Naive thymus-derived CD4-positive, alpha-beta T cell (primary cell): ENCODE measurements around the gene CIITA. TPM values are rescaled to one million over a fixed set of nuclear protein-coding genes. Genes with fewer than 3 reads are reported as not detected.
"Not testable (repeated sequence)": the region's sequence is repeated elsewhere in the genome, so short reads cannot be mapped to it uniquely, and the experiment has no call there.

Source experiments
- ATAC-seq: fragments of 150-1000 bp; cut with Tn5 transposase; 2 replicates; pipeline ENCODE4 v1.10.0; 2021; ENCODE audit warnings: mild to moderate bottlenecking, moderate library complexity
- CTCF ChIA-PET: fragments of 350-600 bp; sonication (Branson Sonifier 250); formaldehyde crosslinking; loops from one replicate; lab custom pipeline; 2021; ENCODE audit warnings: antibody characterized with exemption; lab: Charles Lee
- POLR2A ChIA-PET: fragments of 350-600 bp; sonication (Branson Sonifier 250); formaldehyde crosslinking; loops from one replicate; lab custom pipeline; 2021; ENCODE audit warnings: antibody characterized with exemption, inconsistent platforms; lab: Charles Lee
- DNase-seq, 9 donors: peaks; one replicate each; pipeline versions ENCODE4 v3.0.0 to v3.0.0-alpha.2; 2020 to 2022; ENCODE audit warnings: mixed read lengths in 1 of 9
- H3K27ac ChIP-seq: one replicate; pipeline ENCODE4 v1.7.0; 2013; ENCODE audit warnings: mild to moderate bottlenecking, low read depth, low read length, moderate library complexity
- H3K27me3 ChIP-seq, 2 donors: one replicate each; pipeline ENCODE4 v1.7.0; 2013; ENCODE audit warnings: low read length in 2 of 2, mild to moderate bottlenecking in 2 of 2, moderate library complexity in 2 of 2; ENCODE audit not compliant: control insufficient read depth in 2 of 2, insufficient read depth in 2 of 2
- H3K36me3 ChIP-seq, 3 experiments: 1 replicate in 2 of 3; 2 replicates in 1 of 3; pipeline ENCODE4 v1.7.0; 2013; ENCODE audit warnings: low read length in 3 of 3, mild to moderate bottlenecking in 3 of 3, moderate library complexity in 1 of 3; ENCODE audit not compliant: insufficient read depth in 3 of 3, control insufficient read depth in 2 of 3
- H3K4me1 ChIP-seq, 2 donors: one replicate each; pipeline ENCODE4 v1.7.0; 2013; ENCODE audit warnings: low read length in 2 of 2, mild to moderate bottlenecking in 2 of 2, moderate library complexity in 1 of 2; ENCODE audit not compliant: control insufficient read depth in 2 of 2, insufficient read depth in 2 of 2
- H3K4me3 ChIP-seq: 2 replicates; pipeline ENCODE4 v1.7.0; 2013; ENCODE audit warnings: mild to moderate bottlenecking, low read length
- H3K9me3 ChIP-seq, 3 experiments: 1 replicate in 2 of 3; 2 replicates in 1 of 3; pipeline ENCODE4 v1.7.0; 2013; ENCODE audit warnings: low read length in 3 of 3; ENCODE audit not compliant: control insufficient read depth in 2 of 3
- H3K27ac Mint-ChIP-seq, 9 donors: one replicate each; pipeline ENCODE4 v1.8.0; 2020 to 2022; ENCODE audit warnings: mixed read lengths in 9 of 9, mild to moderate bottlenecking in 8 of 9, moderate library complexity in 5 of 9, inconsistent platforms in 2 of 9
- H3K27me3 Mint-ChIP-seq, 5 donors: one replicate each; pipeline ENCODE4 v1.8.0; 2021 to 2022; ENCODE audit warnings: mixed read lengths in 5 of 5, mild to moderate bottlenecking in 1 of 5
- H3K36me3 Mint-ChIP-seq, 5 donors: one replicate each; pipeline ENCODE4 v1.8.0; 2020 to 2022; ENCODE audit warnings: mixed read lengths in 5 of 5, mild to moderate bottlenecking in 3 of 5, inconsistent platforms in 1 of 5
- H3K4me1 Mint-ChIP-seq, 7 donors: one replicate each; pipeline ENCODE4 v1.8.0; 2020 to 2022; ENCODE audit warnings: mixed read lengths in 7 of 7, mild to moderate bottlenecking in 3 of 7, inconsistent platforms in 1 of 7
- H3K4me3 Mint-ChIP-seq, 10 donors: one replicate each; pipeline ENCODE4 v1.8.0; 2020 to 2022; ENCODE audit warnings: mild to moderate bottlenecking in 10 of 10, mixed read lengths in 10 of 10, moderate library complexity in 6 of 10, inconsistent platforms in 2 of 10
- H3K9me3 Mint-ChIP-seq, 11 donors: one replicate each; pipeline ENCODE4 v1.8.0; 2020 to 2022; ENCODE audit warnings: mixed read lengths in 11 of 11, mild to moderate bottlenecking in 4 of 11, inconsistent platforms in 1 of 11, moderate library complexity in 1 of 11
- intact Hi-C, 2 donors: fragments of 100-400 bp; cut with micrococcal nuclease; formaldehyde crosslinking; loops; one replicate each; pipeline ENCODE4 v1.15.1; 2023
- polyA plus RNA-seq, 2 donors: library from polyadenylated mRNA; unstranded; fragments of 300-500 nt; fragmentation: Illumina TruSeq; gene quantifications; one replicate each; pipeline ENCODE4 v1.2.3, GENCODE V29; 2021
- total RNA-seq, 6 experiments: library from RNA in 5 of 6; stranded (reverse) in 5 of 6; gene quantifications; 1 replicate in 5 of 6; 2 replicates in 1 of 6; pipeline ENCODE4 v1.2.3 and lab custom pipeline; 2021 to 2026

Gene CIITA
- total and polyA plus RNA-seq, 7 experiments from 2014 or later: 0.12 to 72.1 (median 1.7) TPM

GRCh38 chr16:10923146-10923649 is 46.2 kb downstream of the CIITA start:
- H3K4me1 Mint-ChIP-seq: peaks cover 0 to 10% (median 4%) of the 10 kb centered on the region in 7 donors
- Histone ChIP-seq H3K27me3 (no peaks in the 10 kb centered on the region), H3K9me3 (no peaks in the 10 kb centered on the region), H3K27ac (no peak overlapping the region), H3K36me3 (peaks cover 0 to 46% (median 0%) of the 10 kb centered on the region in 3 experiments), H3K4me3 (no peak overlapping the region), H3K4me1 (no peaks in the 10 kb centered on the region)
- H3K27me3 Mint-ChIP-seq: no peaks in the 10 kb centered on the region
- ATAC-seq (no peak), DNase-seq (no peak)
- intact Hi-C loops: no loop called here
- peaks cover 8 to 32% (median 22%) of the 10 kb centered on the region in 5 donors for H3K36me3 Mint-ChIP-seq
- ChIA-PET POLR2A (no interaction called here), CTCF (no interaction called here)
- peaks cover 0 to 2% (median 0%) of the 10 kb centered on the region in 11 donors for H3K9me3 Mint-ChIP-seq
- no peak overlapping the region for H3K27ac Mint-ChIP-seq
- no peak overlapping the region for H3K4me3 Mint-ChIP-seq

GRCh38 chr16:10923650-10924214 is 46.7 kb downstream of the CIITA start:
- POLR2A ChIA-PET: no interaction called here
- intact Hi-C loops: no loop called here
- Histone ChIP-seq H3K9me3 (no peaks in the 10 kb centered on the region), H3K27me3 (no peaks in the 10 kb centered on the region), H3K36me3 (peaks cover 0 to 52% (median 0%) of the 10 kb centered on the region in 3 experiments), H3K4me1 (no peaks in the 10 kb centered on the region), H3K27ac (no peak overlapping the region), H3K4me3 (no peak overlapping the region)
- Mint-ChIP-seq H3K4me3 (no peak overlapping the region), H3K27ac (no peak overlapping the region), H3K36me3 (peaks cover 8 to 36% (median 23%) of the 10 kb centered on the region in 5 donors), H3K4me1 (peaks cover 0 to 7% (median 2%) of the 10 kb centered on the region in 7 donors), H3K27me3 (no peaks in the 10 kb centered on the region), H3K9me3 (peaks cover 0 to 2% (median 0%) of the 10 kb centered on the region in 11 donors)
- CTCF ChIA-PET: no interaction called here
- ATAC-seq (no peak), DNase-seq (no peak)

- ATAC-seq, H3K4me3 Mint-ChIP-seq, H3K4me1 Mint-ChIP-seq, H3K4me3 ChIP-seq, H3K27ac ChIP-seq, H3K9me3 ChIP-seq, H3K9me3 Mint-ChIP-seq, H3K27me3 Mint-ChIP-seq, DNase-seq, H3K27me3 ChIP-seq, POLR2A ChIA-PET, H3K4me1 ChIP-seq, intact Hi-C loops, CTCF ChIA-PET: not testable (repeated sequence)
- H3K36me3 ChIP-seq: peaks cover 0 to 67% (median 0%) of the 10 kb centered on the region in 3 experiments
- H3K36me3 Mint-ChIP-seq: peaks cover 7 to 44% (median 23%) of the 10 kb centered on the region in 5 donors
- peak overlapping the region in 1 of 9 donors; percentile 18 for H3K27ac Mint-ChIP-seq
These were observed 48.3 kb downstream of the CIITA start for GRCh38 chr16:10925285-10925684.

- H3K36me3 Mint-ChIP-seq: peaks cover 7 to 44% (median 23%) of the 10 kb centered on the region in 5 donors
- H3K4me3 Mint-ChIP-seq: no peak overlapping the region
- peaks cover 0 to 75% (median 0%) of the 10 kb centered on the region in 3 experiments for H3K36me3 ChIP-seq
- H3K27me3 Mint-ChIP-seq: no peaks in the 10 kb centered on the region
- ChIA-PET CTCF (no interaction called here), POLR2A (interaction anchor here (1.5 kb wide), 1 partner anchor 10 kb away, joined by 4 read pairs; no protein-coding TSS in a partner anchor)
- H3K9me3 Mint-ChIP-seq: peaks cover 0 to 2% (median 0%) of the 10 kb centered on the region in 11 donors
- H3K4me3 ChIP-seq: no peak overlapping the region
- no peak overlapping the region for H3K27ac ChIP-seq
- no peak overlapping the region for H3K27ac Mint-ChIP-seq
- ATAC-seq (no peak), DNase-seq (no peak)
- no peaks in the 10 kb centered on the region for H3K4me1 ChIP-seq
- H3K4me1 Mint-ChIP-seq: peaks cover 0 to 8% (median 5%) of the 10 kb centered on the region in 7 donors
- H3K9me3 ChIP-seq: no peaks in the 10 kb centered on the region
- H3K27me3 ChIP-seq: no peaks in the 10 kb centered on the region
- intact Hi-C loops: no loop called here
These were observed 49.1 kb downstream of the CIITA start for GRCh38 chr16:10926094-10926493.

GRCh38 chr16:10926867-10927266 is 49.9 kb downstream of the CIITA start:
- Mint-ChIP-seq H3K9me3 (peaks cover 0 to 2% (median 0%) of the 10 kb centered on the region in 11 donors), H3K27me3 (no peaks in the 10 kb centered on the region), H3K36me3 (peaks cover 7 to 44% (median 23%) of the 10 kb centered on the region in 5 donors), H3K27ac (no peak overlapping the region), H3K4me1 (peaks cover 0 to 11% (median 8%) of the 10 kb centered on the region in 7 donors), H3K4me3 (no peak overlapping the region)
- POLR2A ChIA-PET: interaction anchor here (1.5 kb wide), 1 partner anchor 10 kb away, joined by 4 read pairs; no protein-coding TSS in a partner anchor
- H3K4me1 ChIP-seq: no peaks in the 10 kb centered on the region
- H3K9me3 ChIP-seq: no peaks in the 10 kb centered on the region
- H3K27ac ChIP-seq: no peak overlapping the region
- intact Hi-C loops: no loop called here
- H3K27me3 ChIP-seq: no peaks in the 10 kb centered on the region
- H3K4me3 ChIP-seq: no peak overlapping the region
- DNase-seq: no peak
- H3K36me3 ChIP-seq: peaks cover 0 to 72% (median 0%) of the 10 kb centered on the region in 3 experiments
- CTCF ChIA-PET: interaction anchor here (0.6 to 0.7 kb wide), 2 partner anchors 9 to 15 kb away, joined by 3 to 7 read pairs; no protein-coding TSS in a partner anchor
- ATAC-seq: no peak

- peaks cover 0 to 2% (median 0%) of the 10 kb centered on the region in 11 donors for H3K9me3 Mint-ChIP-seq
- no peak for DNase-seq
- Histone ChIP-seq H3K4me1 (no peaks in the 10 kb centered on the region), H3K9me3 (no peaks in the 10 kb centered on the region), H3K36me3 (peaks cover 0 to 65% (median 0%) of the 10 kb centered on the region in 3 experiments), H3K27me3 (no peaks in the 10 kb centered on the region), H3K4me3 (no peak overlapping the region), H3K27ac (no peak overlapping the region)
- peak overlapping the region in 2 of 9 donors; percentile 46 to 62 for H3K27ac Mint-ChIP-seq
- no peak overlapping the region for H3K4me3 Mint-ChIP-seq
- CTCF ChIA-PET: interaction anchor here (0.6 kb wide), 1 partner anchor 16 kb away, joined by 3 read pairs; no protein-coding TSS in a partner anchor
- H3K4me1 Mint-ChIP-seq: peaks cover 0 to 11% (median 8%) of the 10 kb centered on the region in 7 donors
- H3K27me3 Mint-ChIP-seq: no peaks in the 10 kb centered on the region
- POLR2A ChIA-PET: interaction anchor here (1.5 kb wide), 1 partner anchor 9 kb away, joined by 4 read pairs; no protein-coding TSS in a partner anchor
- intact Hi-C loops: no loop called here
- no peak for ATAC-seq
- peaks cover 7 to 44% (median 23%) of the 10 kb centered on the region in 5 donors for H3K36me3 Mint-ChIP-seq
These were observed 50.6 kb downstream of the CIITA start for GRCh38 chr16:10927497-10928112.
